Calu3 (cell line): ENCODE measurements around the gene TYSND1. TPM values are rescaled to one million over a fixed set of nuclear protein-coding genes. Genes with fewer than 3 reads are reported as not detected.

Experiments
- BruUV-seq: library from RNA; stranded (reverse); fragments of 400-500 nt; replicated peaks from 2 replicates; lab custom pipeline; 2021; lab: Mats Ljungman, UMichigan
- CTCF ChIA-PET: fragments of 300-600 bp; sonication (Branson Sonifier 250); formaldehyde crosslinking; loops from one replicate; lab custom pipeline; 2022; ENCODE audit warnings: antibody characterized with exemption; lab: Charles Lee
- DNase-seq: peaks from one replicate; pipeline ENCODE4 v3.0.0; 2022
- H3K27ac Mint-ChIP-seq: one replicate; pipeline ENCODE4 v1.8.0; 2022; ENCODE audit warnings: mixed read lengths; ENCODE audit not compliant: unreplicated experiment
- H3K27me3 Mint-ChIP-seq: one replicate; pipeline ENCODE4 v1.8.0; 2022; ENCODE audit warnings: mixed read lengths; ENCODE audit not compliant: unreplicated experiment
- H3K36me3 Mint-ChIP-seq: one replicate; pipeline ENCODE4 v1.8.0; 2022; ENCODE audit warnings: mild to moderate bottlenecking, moderate library complexity, mixed read lengths; ENCODE audit not compliant: insufficient read depth, unreplicated experiment
- H3K4me1 Mint-ChIP-seq: one replicate; pipeline ENCODE4 v1.8.0; 2022; ENCODE audit warnings: mild to moderate bottlenecking, low read depth, mixed read lengths; ENCODE audit not compliant: unreplicated experiment
- H3K4me3 Mint-ChIP-seq: one replicate; pipeline ENCODE4 v1.8.0; 2022; ENCODE audit warnings: mild to moderate bottlenecking, low read depth, moderate library complexity, mixed read lengths; ENCODE audit not compliant: unreplicated experiment
- H3K9me3 Mint-ChIP-seq: one replicate; pipeline ENCODE4 v1.8.0; 2022; ENCODE audit warnings: low read depth, mixed read lengths; ENCODE audit not compliant: unreplicated experiment
- CTCF ChIP-seq: fragments of 200-600 bp; IDR thresholded peaks from one replicate; pipeline ENCODE4 v1.8.0; 2022; ENCODE audit warnings: antibody characterized with exemption; ENCODE audit not compliant: unreplicated experiment
- intact Hi-C: fragments of 100-400 bp; cut with micrococcal nuclease; formaldehyde crosslinking; loops from one replicate; pipeline ENCODE4 v1.10.0; 2022; ENCODE audit not compliant: unreplicated experiment
- total RNA-seq: library from RNA; stranded (reverse); gene quantifications from 2 replicates; pipeline ENCODE4 v1.2.3, GENCODE V29; 2022

The TYSND1 gene
- total RNA-seq, 1 experiment from 2014 or later, result 21.4 TPM

GRCh38 chr10:70191161-70191971 is 44.9 kb upstream of the TYSND1 start:
- CTCF ChIA-PET, result interaction anchor here (0.6 to 0.7 kb wide), 2 partner anchors 175 to 312 kb away, joined by 3 to 4 read pairs; no protein-coding TSS in a partner anchor
- H3K4me3 Mint-ChIP-seq, result no peak overlapping the region
- H3K36me3 Mint-ChIP-seq, result peaks cover 2% of the 10 kb centered on the region
- no peak for DNase-seq
- TF ChIP-seq CTCF, result no peak
- BruUV-seq, result no TSS peak
- H3K9me3 Mint-ChIP-seq, result no peaks in the 10 kb centered on the region
- intact Hi-C loops, result no loop called here
- H3K27ac Mint-ChIP-seq, result no peak overlapping the region
- H3K27me3 Mint-ChIP-seq, result no peaks in the 10 kb centered on the region
- no peaks in the 10 kb centered on the region for H3K4me1 Mint-ChIP-seq

- TF ChIP-seq CTCF, result no peak
- no peak overlapping the region for H3K27ac Mint-ChIP-seq
- no peaks in the 10 kb centered on the region for H3K36me3 Mint-ChIP-seq
- intact Hi-C loops, result no loop called here
- no peak for DNase-seq
- no peak overlapping the region for H3K4me3 Mint-ChIP-seq
- peaks cover 4% of the 10 kb centered on the region for H3K27me3 Mint-ChIP-seq
- H3K9me3 Mint-ChIP-seq, result no peaks in the 10 kb centered on the region
- no TSS peak for BruUV-seq
- CTCF ChIA-PET, result no interaction called here
- no peaks in the 10 kb centered on the region for H3K4me1 Mint-ChIP-seq
Observed at GRCh38 chr10:70190581-70190980, 44.1 kb upstream of the TYSND1 start.

- Mint-ChIP-seq H3K27ac (no peak overlapping the region), H3K4me1 (no peaks in the 10 kb centered on the region), H3K9me3 (no peaks in the 10 kb centered on the region), H3K4me3 (no peak overlapping the region), H3K36me3 (no peaks in the 10 kb centered on the region), H3K27me3 (peaks cover 9% of the 10 kb centered on the region)
- CTCF ChIA-PET, result no interaction called here
- TF ChIP-seq CTCF, result no peak
- no peak for DNase-seq
- intact Hi-C loops, result no loop called here
- no TSS peak for BruUV-seq
Observed at GRCh38 chr10:70190102-70190501, 43.6 kb upstream of the TYSND1 start.

- no TSS peak for BruUV-seq
- H3K27me3 Mint-ChIP-seq, result peaks cover 22% of the 10 kb centered on the region
Observed at GRCh38 chr10:70188768-70189167, 42.3 kb upstream of the TYSND1 start.

More at GRCh38 chr10:70188768-70189167, 42.3 kb upstream of the TYSND1 start:
- Mint-ChIP-seq H3K4me1 (no peaks in the 10 kb centered on the region), H3K9me3 (no peaks in the 10 kb centered on the region), H3K36me3 (no peaks in the 10 kb centered on the region), H3K27ac (no peak overlapping the region), H3K4me3 (no peak overlapping the region)
- no peak for DNase-seq
- TF ChIP-seq CTCF, result no peak
- intact Hi-C loops, result no loop called here
- CTCF ChIA-PET, result no interaction called here
